ENCODE data around the gene IGFL4. TPM values are rescaled to one million over a fixed set of nuclear protein-coding genes. Genes with fewer than 3 reads are reported as not detected.
A peak's percentile ranks its signal among the peaks of the same experiment; 100 is the strongest.

IGFL4 gene
- total and polyA plus RNA-seq, 2 donors from 2014 or later, result not detected

DNA sequence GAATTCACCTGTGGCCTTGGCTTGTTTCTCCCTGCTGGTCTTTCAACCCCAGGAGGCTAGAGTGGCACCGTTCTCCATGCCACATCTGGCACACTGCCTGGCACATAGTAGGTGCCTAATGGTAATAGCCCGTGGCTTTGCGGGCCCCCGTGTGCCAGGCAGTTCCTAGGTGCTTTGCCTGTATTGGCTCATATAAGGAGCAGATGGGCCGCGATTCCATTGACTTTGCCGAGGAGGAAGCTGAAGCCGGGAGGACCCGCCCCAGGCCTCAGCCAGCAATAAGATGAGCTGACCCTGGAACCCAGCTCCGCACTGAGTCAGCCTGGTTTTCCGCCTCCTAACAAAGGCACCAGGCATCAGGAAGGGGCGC lies 18.8 kb downstream of the IGFL4 start:
- no peak overlapping the region for H3K27ac ChIP-seq (ENCODE audit: low read depth in 2 of 2, low read length in 2 of 2)
- H3K4me1 ChIP-seq (ENCODE audit: control insufficient read depth in 2 of 3, insufficient read depth in 2 of 3, low read depth in 1 of 3, low read length in 3 of 3), result no peaks in the 10 kb centered on the region
- no peaks in the 10 kb centered on the region for H3K27me3 ChIP-seq (ENCODE audit: control insufficient read depth, insufficient read depth, low read length)
- intact Hi-C loops (cut with DNase I), result loop anchor here (10.0 kb wide), 1 partner anchor 243 kb away; no protein-coding TSS in a partner anchor
- FAIRE-seq (no peak), DNase-seq (peak in 1 of 5 donors; percentile 33)
- no peak overlapping the region for H3K9ac ChIP-seq (ENCODE audit: low read length in 3 of 3)
- no peaks in the 10 kb centered on the region for H3K9me3 ChIP-seq (ENCODE audit: control insufficient read depth in 2 of 3, insufficient read depth in 1 of 3, low read length in 3 of 3)
- no peak for TF ChIP-seq CTCF (IDR thresholded peaks at IDR 0.05; ENCODE audit: borderline replicate concordance, extremely low read depth, insufficient read depth)
- H3K36me3 ChIP-seq (ENCODE audit: control insufficient read depth in 2 of 3, insufficient read depth in 3 of 3, low read length in 3 of 3), result no peaks in the 10 kb centered on the region
- no peak overlapping the region for H3K4me3 ChIP-seq (ENCODE audit: low read length in 3 of 3)

GRCh38 chr19:46021531-46022041 lies 19.2 kb downstream of the IGFL4 start:
- H3K36me3 ChIP-seq (ENCODE audit: control insufficient read depth in 2 of 3, insufficient read depth in 3 of 3, low read length in 3 of 3), result no peaks in the 10 kb centered on the region

GRCh38 chr19:46020819-46021125 lies 20.0 kb downstream of the IGFL4 start:
- no peak overlapping the region for H3K9ac ChIP-seq (ENCODE audit: low read length in 3 of 3)
- FAIRE-seq (no peak), DNase-seq (no peak)
- H3K9me3 ChIP-seq (ENCODE audit: control insufficient read depth in 2 of 3, insufficient read depth in 1 of 3, low read length in 3 of 3), result no peaks in the 10 kb centered on the region
- peaks cover 0 to 6% (median 0%) of the 10 kb centered on the region in 3 donors for H3K4me1 ChIP-seq (ENCODE audit: control insufficient read depth in 2 of 3, insufficient read depth in 2 of 3, low read depth in 1 of 3, low read length in 3 of 3)
- H3K27me3 ChIP-seq (ENCODE audit: control insufficient read depth, insufficient read depth, low read length), result peaks cover under 1% of the 10 kb centered on the region
- TF ChIP-seq CTCF (IDR thresholded peaks at IDR 0.05; ENCODE audit: borderline replicate concordance, extremely low read depth, insufficient read depth), result no peak
- no peaks in the 10 kb centered on the region for H3K36me3 ChIP-seq (ENCODE audit: control insufficient read depth in 2 of 3, insufficient read depth in 3 of 3, low read length in 3 of 3)
- intact Hi-C loops (cut with DNase I), result loop anchor here (10.0 kb wide), 1 partner anchor 244 kb away; no protein-coding TSS in a partner anchor
- H3K27ac ChIP-seq (ENCODE audit: low read depth in 2 of 2, low read length in 2 of 2), result no peak overlapping the region
- no peak overlapping the region for H3K4me3 ChIP-seq (ENCODE audit: low read length in 3 of 3)

More at GRCh38 chr19:46021531-46022041, 19.2 kb downstream of the IGFL4 start:
- intact Hi-C loops (cut with DNase I), result loop anchor here (10.0 kb wide), 1 partner anchor 243 kb away; no protein-coding TSS in a partner anchor
- FAIRE-seq (no peak), DNase-seq (peak in 1 of 5 donors; percentile 30)
- Histone ChIP-seq H3K27ac (ENCODE audit: low read depth in 2 of 2, low read length in 2 of 2) (no peak overlapping the region), H3K27me3 (ENCODE audit: control insufficient read depth, insufficient read depth, low read length) (no peaks in the 10 kb centered on the region), H3K9ac (ENCODE audit: low read length in 3 of 3) (no peak overlapping the region), H3K9me3 (ENCODE audit: control insufficient read depth in 2 of 3, insufficient read depth in 1 of 3, low read length in 3 of 3) (no peaks in the 10 kb centered on the region), H3K4me1 (ENCODE audit: control insufficient read depth in 2 of 3, insufficient read depth in 2 of 3, low read depth in 1 of 3, low read length in 3 of 3) (no peaks in the 10 kb centered on the region), H3K4me3 (ENCODE audit: low read length in 3 of 3) (no peak overlapping the region)
- no peak for TF ChIP-seq CTCF (IDR thresholded peaks at IDR 0.05; ENCODE audit: borderline replicate concordance, extremely low read depth, insufficient read depth)

- Histone ChIP-seq H3K4me3 (ENCODE audit: low read length in 3 of 3) (no peak overlapping the region), H3K4me1 (ENCODE audit: control insufficient read depth in 2 of 3, insufficient read depth in 2 of 3, low read depth in 1 of 3, low read length in 3 of 3) (peaks cover 0 to 16% (median 0%) of the 10 kb centered on the region in 3 donors), H3K36me3 (ENCODE audit: control insufficient read depth in 2 of 3, insufficient read depth in 3 of 3, low read length in 3 of 3) (no peaks in the 10 kb centered on the region), H3K27ac (ENCODE audit: low read depth in 2 of 2, low read length in 2 of 2) (no peak overlapping the region), H3K9ac (ENCODE audit: low read length in 3 of 3) (no peak overlapping the region), H3K9me3 (ENCODE audit: control insufficient read depth in 2 of 3, insufficient read depth in 1 of 3, low read length in 3 of 3) (no peaks in the 10 kb centered on the region), H3K27me3 (ENCODE audit: control insufficient read depth, insufficient read depth, low read length) (peaks cover 7% of the 10 kb centered on the region)
- DNase-seq (peak in 1 of 5 donors; percentile 58), FAIRE-seq (no peak)
- intact Hi-C loops (cut with DNase I), result no loop called here
- TF ChIP-seq CTCF (IDR thresholded peaks at IDR 0.05; ENCODE audit: borderline replicate concordance, extremely low read depth, insufficient read depth), result no peak
Observed at GRCh38 chr19:46019270-46019669, 21.5 kb downstream of the IGFL4 start.
